GM12878 (cell line): ENCODE measurements around the gene SETBP1. TPM values are rescaled to one million over a fixed set of nuclear protein-coding genes. Genes with fewer than 3 reads are reported as not detected.

Experiments used
- ATAC-seq: fragments of 200-7000 bp; cut with Tn5 transposase; 3 replicates; pipeline ENCODE4 v1.9.1; 2020; ENCODE audit warnings: mild to moderate bottlenecking, moderate library complexity
- BruUV-seq: library from RNA; stranded (reverse); fragments of 400-500 nt; replicated peaks from 2 replicates; lab custom pipeline; 2021; lab: Mats Ljungman, UMichigan
- CTCF ChIA-PET: fragments of 300-600 bp; sonication (Branson Sonifier 250); formaldehyde crosslinking; extraction: SDS; loops from one replicate; lab custom pipeline; 2021; ENCODE audit warnings: inconsistent platforms; lab: Yijun Ruan, JAX
- POLR2A ChIA-PET: fragments of 350-600 bp; formaldehyde crosslinking; extraction: SDS; loops from one replicate; lab custom pipeline; 2021; ENCODE audit warnings: inconsistent platforms; lab: Charles Lee
- RAD21 ChIA-PET: fragments of 300-600 bp; sonication (Branson Sonifier 250); formaldehyde crosslinking; loops from one replicate; lab custom pipeline; 2023; ENCODE audit warnings: antibody characterized with exemption; ENCODE audit not compliant: unreplicated experiment; lab: Charles Lee
- SMC1A ChIA-PET: fragments of 300-600 bp; sonication (Branson Sonifier 250); formaldehyde crosslinking; loops from one replicate; lab custom pipeline; 2023; ENCODE audit not compliant: unreplicated experiment, uncharacterized antibody; lab: Charles Lee
- DNase-seq: peaks from one replicate; pipeline ENCODE4 v3.0.0-alpha.2; 2011; ENCODE audit warnings: low read depth, low spot score
- FAIRE-seq: peaks from 3 replicates; lab custom pipeline; 2011; peaks lifted over from hg19 to GRCh38; lab: Jason Lieb, UNC
- H2AFZ ChIP-seq: 2 replicates; pipeline ENCODE4 v1.6.0; 2011; ENCODE audit warnings: low read depth, low read length, control low read depth; ENCODE audit not compliant: control insufficient read depth
- H3K27ac ChIP-seq: 2 replicates; pipeline ENCODE4 v1.5.1; 2011; ENCODE audit warnings: control low read depth; ENCODE audit not compliant: control insufficient read depth, insufficient read depth
- H3K27me3 ChIP-seq, 2 experiments: replicated peaks in 1 of 2; 2 replicates each; pipeline versions ENCODE4 v1.6.0 to v1.6.1; 2011; ENCODE audit warnings: low read length in 1 of 2; ENCODE audit not compliant: control insufficient read depth in 2 of 2, insufficient read depth in 2 of 2
- H3K36me3 ChIP-seq, 2 experiments: 2 replicates each; pipeline ENCODE4 v1.5.1; 2011; ENCODE audit warnings: low read length in 1 of 2; ENCODE audit not compliant: control insufficient read depth in 2 of 2, insufficient read depth in 2 of 2
- H3K4me1 ChIP-seq: 2 replicates; pipeline ENCODE4 v1.6.1; 2011; ENCODE audit warnings: mild to moderate bottlenecking, low read length, moderate library complexity, mixed read lengths; ENCODE audit not compliant: control insufficient read depth, insufficient read depth
- H3K4me2 ChIP-seq: 2 replicates; pipeline ENCODE4 v1.6.0; 2011; ENCODE audit warnings: control low read depth; ENCODE audit not compliant: control insufficient read depth, insufficient read depth
- H3K4me3 ChIP-seq: fragments of 200-600 bp; sonication (generic); 2 replicates; pipeline ENCODE4 v1.5.1; 2016
- H3K79me2 ChIP-seq: 2 replicates; pipeline ENCODE4 v1.6.0; 2011; ENCODE audit warnings: low read length; ENCODE audit not compliant: control insufficient read depth, insufficient read depth
- H3K9ac ChIP-seq: 2 replicates; pipeline ENCODE4 v1.8.0; 2011; ENCODE audit warnings: low read length, control low read depth, mixed read lengths; ENCODE audit not compliant: control insufficient read depth, insufficient read depth
- H3K9me3 ChIP-seq: replicated peaks from 3 replicates; pipeline ENCODE4 v1.5.1; 2011; ENCODE audit warnings: mild to moderate bottlenecking, low read length; ENCODE audit not compliant: control insufficient read depth, insufficient read depth
- H4K20me1 ChIP-seq: 2 replicates; pipeline ENCODE4 v1.6.0; 2011; ENCODE audit not compliant: control insufficient read depth, insufficient read depth
- CBX5 ChIP-seq: sonication (generic); IDR thresholded peaks from 2 replicates; pipeline ENCODE4 v1.6.1; 2016; ENCODE audit warnings: low read depth, moderate library complexity, mild to moderate bottlenecking, inconsistent platforms
- FOXM1 ChIP-seq: IDR thresholded peaks from 2 replicates; pipeline ENCODE4 v1.6.1; 2012; ENCODE audit warnings: low read depth, mild to moderate bottlenecking, inconsistent platforms, low read length, moderate library complexity
- PML ChIP-seq: IDR thresholded peaks from 2 replicates; pipeline ENCODE4 v1.6.1; 2012; ENCODE audit warnings: low read length, inconsistent platforms
- POLR2A ChIP-seq: IDR thresholded peaks from 2 replicates; pipeline ENCODE4 v1.6.1; 2011; ENCODE audit warnings: low read depth, mild to moderate bottlenecking, low read length
- SIN3A ChIP-seq: IDR thresholded peaks from 2 replicates; pipeline ENCODE4 v1.6.1; 2012; ENCODE audit warnings: low read depth, low read length, improper control_type of control experiment
- SMARCA5 ChIP-seq: fragments of 450-650 bp; IDR thresholded peaks from 2 replicates; pipeline ENCODE4 v1.6.1; 2017; ENCODE audit warnings: mild to moderate bottlenecking
- WRNIP1 ChIP-seq: IDR thresholded peaks from 2 replicates; pipeline ENCODE4 v1.6.1; 2011; ENCODE audit warnings: low read depth, low read length, improper control_type of control experiment, borderline replicate concordance
- WGBS: methylation state at CpG from one replicate; pipeline ENCODE4 v1.1.6; 2016; ENCODE audit warnings: low lambda C conversion rate; ENCODE audit not compliant: insufficient replicate concordance, insufficient coverage; ENCODE audit errors: missing lambda C conversion rate; 5-methylcytosine and 5-hydroxymethylcytosine counted together
- in situ Hi-C: fragments of 300-500 bp; cut with MboI; formaldehyde crosslinking; loops from 9 replicates; pipeline ENCODE4 v1.14.3; 2018; ENCODE audit warnings: mixed read lengths
- intact Hi-C: fragments of 100-400 bp; cut with micrococcal nuclease; formaldehyde crosslinking; loops from one replicate; pipeline ENCODE4 v1.14.2; 2022; ENCODE audit not compliant: unreplicated experiment
- polyA plus RNA-seq, 11 experiments: library from polyadenylated mRNA; depleted of rRNA in 4 of 11; unstranded in 6 of 11; stranded (reverse) in 5 of 11; fragments of >200 nt; fragmentation: Nextera tagmentation in 4 of 11; fragmentation: Illumina TruSeq in 1 of 11; extraction: Ambion mirVana in 4 of 11; extraction: Trizol in 1 of 11; gene quantifications; 1 replicate in 1 of 11; 2 replicates in 10 of 11; pipeline versions ENCODE4 v1.2.1 to v1.2.3, GENCODE V29; 2011 to 2016; ENCODE audit warnings: inconsistent platforms in 2 of 11, missing spikeins in 2 of 11, low read depth in 1 of 11
- total RNA-seq, 4 experiments: library from RNA; depleted of rRNA in 3 of 4; stranded (reverse); fragments of >200 nt in 3 of 4; fragmentation: Illumina TruSeq in 1 of 4; extraction: Trizol in 1 of 4; gene quantifications; 2 replicates each; pipeline versions ENCODE4 v1.2.1 to v1.2.3, GENCODE V29; 2013 to 2021

SETBP1 gene
- total and polyA plus RNA-seq, 10 of the 15 experiments (the other 5 are each of a cell fraction or from before 2014, with no cell fraction given): 0.99 to 29.7 (median 8.3) TPM

GRCh38 chr18:44815108-44815507 is 134.4 kb downstream of the SETBP1 start:
- Histone ChIP-seq H2AFZ (no peak overlapping the region), H3K9me3 (no peaks in the 10 kb centered on the region), H3K4me2 (no peak overlapping the region), H4K20me1 (no peaks in the 10 kb centered on the region), H3K36me3 (no peaks in the 10 kb centered on the region; a peak in 1 of 4 replicates)
- 93% methylated on average over 6 of the region's 6 CpGs for WGBS
- POLR2A ChIA-PET: interaction anchor here (0.6 to 1.0 kb wide), 2 partner anchors 10 to 12 kb away, joined by 3 read pairs; no protein-coding TSS in a partner anchor
- in situ Hi-C loops: no loop called here
- SMC1A ChIA-PET: interaction anchor here (0.8 to 3.0 kb wide), 10 partner anchors 9 to 74 kb away, joined by 3 to 24 read pairs (median 3); no protein-coding TSS in a partner anchor
- intact Hi-C loops: no loop called here
- FAIRE-seq (no peak), ATAC-seq (no peak), DNase-seq (no peak)
- no TSS peak for BruUV-seq
- TF ChIP-seq FOXM1 (no peak), WRNIP1 (no peak), SIN3A (no peak), CBX5 (no peak), PML (no peak)
- TF ChIP-seq, all 136 proteins: peak for 0
- Histone ChIP-seq H3K4me3 (no peak overlapping the region), H3K27ac (no peak overlapping the region), H3K79me2 (no peaks in the 10 kb centered on the region), H3K27me3 (no peaks in the 10 kb centered on the region), H3K4me1 (peaks cover 13% of the 10 kb centered on the region), H3K9ac (no peak overlapping the region)
- ChIA-PET CTCF (interaction anchor here (1.0 to 1.1 kb wide), 2 partner anchors 15 to 86 kb away, joined by 3 read pairs; no protein-coding TSS in a partner anchor), RAD21 (interaction anchor here (1.5 kb wide), 1 partner anchor 56 kb away, joined by 3 read pairs; no protein-coding TSS in a partner anchor)

GRCh38 chr18:44816050-44816449 is 135.4 kb downstream of the SETBP1 start:
- ChIA-PET SMC1A (interaction anchor here (0.8 to 3.0 kb wide), 7 partner anchors 9 to 22 kb away, joined by 3 to 24 read pairs (median 3); no protein-coding TSS in a partner anchor), CTCF (no interaction called here), POLR2A (no interaction called here), RAD21 (interaction anchor here (1.5 kb wide), 1 partner anchor 57 kb away, joined by 3 read pairs; no protein-coding TSS in a partner anchor)
- intact Hi-C loops (no loop called here), in situ Hi-C loops (no loop called here)
- H3K4me1 ChIP-seq: peaks cover 13% of the 10 kb centered on the region
- no peak overlapping the region for H3K4me2 ChIP-seq
- no peak for TF ChIP-seq POLR2A
- TF ChIP-seq SMARCA5: no peak
- no peaks in the 10 kb centered on the region for H3K9me3 ChIP-seq
- H3K9ac ChIP-seq: no peak overlapping the region
- no peaks in the 10 kb centered on the region for H3K79me2 ChIP-seq
- 40% methylated on average over 2 of the region's 3 CpGs for WGBS
- no peak overlapping the region for H3K27ac ChIP-seq
- DNase-seq (no peak), ATAC-seq (no peak), FAIRE-seq (no peak)
- H2AFZ ChIP-seq: no peak overlapping the region
- BruUV-seq: no TSS peak
- H3K4me3 ChIP-seq: no peak overlapping the region
- no peaks in the 10 kb centered on the region; a peak in 1 of 4 replicates for H3K36me3 ChIP-seq
- H3K27me3 ChIP-seq: no peaks in the 10 kb centered on the region
- no peaks in the 10 kb centered on the region for H4K20me1 ChIP-seq
